Astrocyte (in vitro differentiated cells and primary cell): ENCODE measurements around the gene GRIK1. TPM values are rescaled to one million over a fixed set of nuclear protein-coding genes. Genes with fewer than 3 reads are reported as not detected.

Experiments used
- DNase-seq: peaks from one replicate; pipeline ENCODE4 v3.0.0-alpha.2; 2010; ENCODE audit warnings: low read depth
- FAIRE-seq: peaks from 2 replicates; lab custom pipeline; 2011; peaks lifted over from hg19 to GRCh38; lab: Jason Lieb, UNC
- H2AFZ ChIP-seq: 2 replicates; pipeline ENCODE4 v1.6.0; 2012; ENCODE audit warnings: low read depth, low read length, inconsistent platforms
- H3K27ac ChIP-seq: 2 replicates; pipeline ENCODE4 v1.5.1; 2011; ENCODE audit warnings: low read depth, low read length, inconsistent platforms
- H3K27me3 ChIP-seq: 2 replicates; pipeline ENCODE4 v1.6.0; 2011; ENCODE audit warnings: low read length, inconsistent platforms; ENCODE audit not compliant: insufficient read depth
- H3K36me3 ChIP-seq: 2 replicates; pipeline ENCODE4 v1.5.1; 2011; ENCODE audit warnings: low read length, inconsistent platforms; ENCODE audit not compliant: insufficient read depth
- H3K4me1 ChIP-seq: 2 replicates; pipeline ENCODE4 v1.5.1; 2011; ENCODE audit warnings: low read length, inconsistent platforms; ENCODE audit not compliant: insufficient read depth
- H3K4me2 ChIP-seq: 2 replicates; pipeline ENCODE4 v1.6.0; 2012; ENCODE audit warnings: low read length, inconsistent platforms
- H3K4me3 ChIP-seq: 2 replicates; pipeline ENCODE4 v1.5.1; 2011; ENCODE audit warnings: low read depth, mild to moderate bottlenecking, low read length, inconsistent platforms; ENCODE audit not compliant: insufficient read depth
- H3K79me2 ChIP-seq: 2 replicates; pipeline ENCODE4 v1.6.0; 2012; ENCODE audit warnings: mild to moderate bottlenecking, low read length, inconsistent platforms; ENCODE audit not compliant: insufficient read depth
- H3K9ac ChIP-seq: 2 replicates; pipeline ENCODE4 v1.6.0; 2012; ENCODE audit warnings: mild to moderate bottlenecking, low read length, inconsistent platforms
- H3K9me3 ChIP-seq: 2 replicates; pipeline ENCODE4 v1.5.1; 2012; ENCODE audit warnings: low read depth, mild to moderate bottlenecking, low read length, inconsistent platforms; ENCODE audit not compliant: insufficient read depth
- H4K20me1 ChIP-seq: 2 replicates; pipeline ENCODE4 v1.6.0; 2012; ENCODE audit warnings: low read length, inconsistent platforms; ENCODE audit not compliant: insufficient read depth
- H3K27ac Mint-ChIP-seq: one replicate; pipeline ENCODE4 v1.8.0; 2021; ENCODE audit warnings: mild to moderate bottlenecking, mixed read lengths; ENCODE audit not compliant: unreplicated experiment
- H3K27me3 Mint-ChIP-seq: one replicate; pipeline ENCODE4 v1.8.0; 2021; ENCODE audit warnings: low read depth, mixed read lengths; ENCODE audit not compliant: unreplicated experiment
- H3K36me3 Mint-ChIP-seq: one replicate; pipeline ENCODE4 v1.8.0; 2021; ENCODE audit warnings: low read depth, mixed read lengths; ENCODE audit not compliant: unreplicated experiment
- H3K4me1 Mint-ChIP-seq: one replicate; pipeline ENCODE4 v1.8.0; 2021; ENCODE audit warnings: low read depth, mixed read lengths; ENCODE audit not compliant: unreplicated experiment
- H3K4me3 Mint-ChIP-seq: one replicate; pipeline ENCODE4 v1.8.0; 2021; ENCODE audit warnings: mild to moderate bottlenecking, moderate library complexity, mixed read lengths; ENCODE audit not compliant: unreplicated experiment
- H3K9me3 Mint-ChIP-seq: one replicate; pipeline ENCODE4 v1.8.0; 2021; ENCODE audit warnings: mild to moderate bottlenecking, mixed read lengths; ENCODE audit not compliant: unreplicated experiment
- CTCF ChIP-seq: IDR thresholded peaks from 2 replicates; pipeline ENCODE4 v1.5.1; 2011; ENCODE audit warnings: low read depth, mild to moderate bottlenecking, inconsistent platforms, low read length, moderate library complexity; ENCODE audit not compliant: insufficient read depth
- EZH2 ChIP-seq: IDR thresholded peaks from 2 replicates; pipeline ENCODE4 v1.6.1; 2012; ENCODE audit warnings: mild to moderate bottlenecking, low read length, inconsistent platforms; ENCODE audit not compliant: insufficient read depth
- total RNA-seq: library from RNA; stranded (reverse); gene quantifications from 2 replicates; pipeline ENCODE4 v1.2.1, GENCODE V29; 2021

The GRIK1 gene
- total RNA-seq, 1 donor from 2014 or later = not detected

- no peak overlapping the region for H3K9ac ChIP-seq
- no peak overlapping the region for H2AFZ ChIP-seq
- H3K27ac ChIP-seq = no peak overlapping the region
- Mint-ChIP-seq H3K4me1 (no peaks in the 10 kb centered on the region), H3K9me3 (no peaks in the 10 kb centered on the region), H3K27ac (no peak overlapping the region), H3K27me3 (no peaks in the 10 kb centered on the region), H3K36me3 (no peaks in the 10 kb centered on the region), H3K4me3 (no peak overlapping the region)
- H3K27me3 ChIP-seq = no peaks in the 10 kb centered on the region
- no peaks in the 10 kb centered on the region for H3K36me3 ChIP-seq
- no peak for TF ChIP-seq CTCF
- TF ChIP-seq EZH2 = no peak
- H3K4me1 ChIP-seq = no peaks in the 10 kb centered on the region
- H3K4me3 ChIP-seq = no peak overlapping the region
- H3K4me2 ChIP-seq = no peak overlapping the region
- H3K79me2 ChIP-seq = no peaks in the 10 kb centered on the region
- H3K9me3 ChIP-seq = no peaks in the 10 kb centered on the region
- DNase-seq (no peak), FAIRE-seq (no peak)
- no peaks in the 10 kb centered on the region for H4K20me1 ChIP-seq
These were observed 146.1 kb downstream of the GRIK1 start for GRCh38 chr21:29793712-29794111.

GRCh38 chr21:29789393-29789792 is 150.4 kb downstream of the GRIK1 start:
- Histone ChIP-seq H3K27ac (no peak overlapping the region), H4K20me1 (no peaks in the 10 kb centered on the region), H3K9me3 (no peaks in the 10 kb centered on the region), H3K9ac (no peak overlapping the region), H2AFZ (no peak overlapping the region), H3K27me3 (no peaks in the 10 kb centered on the region), H3K4me1 (no peaks in the 10 kb centered on the region), H3K36me3 (no peaks in the 10 kb centered on the region), H3K4me3 (no peak overlapping the region), H3K4me2 (no peak overlapping the region), H3K79me2 (no peaks in the 10 kb centered on the region)
- no peak overlapping the region for H3K4me3 Mint-ChIP-seq
- H3K36me3 Mint-ChIP-seq = no peaks in the 10 kb centered on the region
- no peaks in the 10 kb centered on the region for H3K27me3 Mint-ChIP-seq
- H3K27ac Mint-ChIP-seq = no peak overlapping the region
- H3K9me3 Mint-ChIP-seq = no peaks in the 10 kb centered on the region
- DNase-seq = no peak
- no peaks in the 10 kb centered on the region for H3K4me1 Mint-ChIP-seq
- FAIRE-seq = no peak
- no peak for TF ChIP-seq EZH2
- no peak for TF ChIP-seq CTCF

- Histone ChIP-seq H3K4me1 (no peaks in the 10 kb centered on the region), H3K36me3 (no peaks in the 10 kb centered on the region), H2AFZ (no peak overlapping the region), H3K27ac (no peak overlapping the region), H3K4me3 (no peak overlapping the region), H3K79me2 (no peaks in the 10 kb centered on the region), H3K27me3 (no peaks in the 10 kb centered on the region), H3K4me2 (no peak overlapping the region), H3K9me3 (no peaks in the 10 kb centered on the region), H4K20me1 (no peaks in the 10 kb centered on the region), H3K9ac (no peak overlapping the region)
- no peak for FAIRE-seq
- TF ChIP-seq CTCF (no peak), EZH2 (no peak)
- no peaks in the 10 kb centered on the region for H3K36me3 Mint-ChIP-seq
- no peak for DNase-seq
- H3K27ac Mint-ChIP-seq = no peak overlapping the region
- H3K4me3 Mint-ChIP-seq = no peak overlapping the region
- no peaks in the 10 kb centered on the region for H3K4me1 Mint-ChIP-seq
- no peaks in the 10 kb centered on the region for H3K27me3 Mint-ChIP-seq
- H3K9me3 Mint-ChIP-seq = no peaks in the 10 kb centered on the region
These were observed 151.0 kb downstream of the GRIK1 start for GRCh38 chr21:29788752-29789151.
